Chondrocyte (in vitro differentiated cells): Measurements from ENCODE around the gene SUFU. TPM values are rescaled to one million over a fixed set of nuclear protein-coding genes. Genes with fewer than 3 reads are reported as not detected.
"Not testable (repeated sequence)": the region's sequence is repeated elsewhere in the genome, so short reads cannot be mapped to it uniquely, and the experiment has no call there.

Source experiments
- DNase-seq: peaks from one replicate; pipeline ENCODE4 v3.0.0; 2021; ENCODE audit warnings: mixed read lengths, low spot score
- H3K27ac Mint-ChIP-seq: one replicate; pipeline ENCODE4 v1.8.0; 2021; ENCODE audit warnings: mild to moderate bottlenecking, moderate library complexity, mixed read lengths; ENCODE audit not compliant: unreplicated experiment
- H3K27me3 Mint-ChIP-seq: 2 replicates; pipeline ENCODE4 v1.8.0; 2021; ENCODE audit warnings: low read depth, mixed read lengths
- H3K36me3 Mint-ChIP-seq: 2 replicates; pipeline ENCODE4 v1.8.0; 2021; ENCODE audit warnings: low read depth, mixed read lengths
- H3K4me1 Mint-ChIP-seq: 2 replicates; pipeline ENCODE4 v1.8.0; 2021; ENCODE audit warnings: low read depth, mild to moderate bottlenecking, mixed read lengths
- H3K4me3 Mint-ChIP-seq: one replicate; pipeline ENCODE4 v1.8.0; 2021; ENCODE audit warnings: mild to moderate bottlenecking, moderate library complexity, mixed read lengths; ENCODE audit not compliant: unreplicated experiment
- H3K9me3 Mint-ChIP-seq: 2 replicates; pipeline ENCODE4 v1.8.0; 2021; ENCODE audit warnings: low read depth, mixed read lengths
- total RNA-seq: library from RNA; stranded (reverse); gene quantifications from 3 replicates; pipeline ENCODE4 v1.2.1, GENCODE V29; 2021
- TF ChIP-seq, protein P1 (sequence below): fragments of 200-600 bp; sonication (generic); IDR thresholded peaks from 2 replicates; pipeline ENCODE4 v1.5.0; 2021; ENCODE audit warnings: antibody characterized with exemption, mild to moderate bottlenecking, moderate library complexity

SUFU gene
- total RNA-seq, 1 donor from 2014 or later: 15.5 TPM

DNA sequence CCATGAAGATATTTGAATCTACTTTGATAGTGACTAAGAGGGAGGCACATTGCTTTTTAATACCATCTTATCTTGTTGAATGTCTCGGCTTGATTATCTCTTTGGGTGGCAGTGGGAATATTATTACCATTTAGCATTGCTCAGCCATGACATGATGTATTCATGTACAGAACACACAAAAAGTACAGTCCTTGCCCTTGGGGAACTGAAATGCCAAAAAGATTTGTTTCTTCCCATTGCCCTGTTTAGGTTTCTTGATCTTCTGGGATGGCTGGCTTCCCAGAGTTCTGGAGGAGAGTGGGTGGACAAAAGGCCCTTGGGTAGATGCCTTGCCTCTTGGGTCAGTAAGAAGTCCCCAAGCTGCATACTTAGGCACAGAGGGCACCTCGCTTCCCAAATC lies 23.8 kb downstream of the SUFU start:
- Mint-ChIP-seq H3K4me3 (no peak overlapping the region), H3K36me3 (no peaks in the 10 kb centered on the region), H3K9me3 (no peaks in the 10 kb centered on the region), H3K4me1 (peaks cover 42% of the 10 kb centered on the region), H3K27me3 (no peaks in the 10 kb centered on the region), H3K27ac (peak overlapping the region; percentile 55)
- DNase-seq: no peak
- TF ChIP-seq, protein P1, sequence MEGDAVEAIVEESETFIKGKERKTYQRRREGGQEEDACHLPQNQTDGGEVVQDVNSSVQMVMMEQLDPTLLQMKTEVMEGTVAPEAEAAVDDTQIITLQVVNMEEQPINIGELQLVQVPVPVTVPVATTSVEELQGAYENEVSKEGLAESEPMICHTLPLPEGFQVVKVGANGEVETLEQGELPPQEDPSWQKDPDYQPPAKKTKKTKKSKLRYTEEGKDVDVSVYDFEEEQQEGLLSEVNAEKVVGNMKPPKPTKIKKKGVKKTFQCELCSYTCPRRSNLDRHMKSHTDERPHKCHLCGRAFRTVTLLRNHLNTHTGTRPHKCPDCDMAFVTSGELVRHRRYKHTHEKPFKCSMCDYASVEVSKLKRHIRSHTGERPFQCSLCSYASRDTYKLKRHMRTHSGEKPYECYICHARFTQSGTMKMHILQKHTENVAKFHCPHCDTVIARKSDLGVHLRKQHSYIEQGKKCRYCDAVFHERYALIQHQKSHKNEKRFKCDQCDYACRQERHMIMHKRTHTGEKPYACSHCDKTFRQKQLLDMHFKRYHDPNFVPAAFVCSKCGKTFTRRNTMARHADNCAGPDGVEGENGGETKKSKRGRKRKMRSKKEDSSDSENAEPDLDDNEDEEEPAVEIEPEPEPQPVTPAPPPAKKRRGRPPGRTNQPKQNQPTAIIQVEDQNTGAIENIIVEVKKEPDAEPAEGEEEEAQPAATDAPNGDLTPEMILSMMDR: no peak

DNA sequence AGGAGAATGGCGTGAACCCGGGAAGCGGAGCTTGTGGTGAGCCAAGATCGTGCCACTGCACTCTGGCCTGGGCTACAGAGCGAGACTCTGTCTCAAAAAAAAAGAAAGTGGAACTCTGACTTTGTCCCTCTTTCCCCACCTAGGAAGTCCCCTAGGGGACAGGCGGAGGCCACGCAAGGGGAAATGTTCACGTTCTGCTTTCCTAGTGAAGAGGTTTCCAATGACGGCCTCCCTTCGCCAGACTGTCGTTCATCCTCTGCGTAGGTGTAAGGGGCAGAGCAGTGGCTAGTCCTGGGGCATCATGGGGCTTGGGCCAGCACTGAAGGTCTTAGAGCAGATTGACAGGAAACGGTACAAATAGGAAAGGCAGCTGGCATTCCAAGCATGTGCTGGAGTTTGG lies 30.6 kb downstream of the SUFU start:
- no peak overlapping the region for H3K4me3 Mint-ChIP-seq
- peaks cover 6% of the 10 kb centered on the region for H3K4me1 Mint-ChIP-seq
- no peaks in the 10 kb centered on the region for H3K27me3 Mint-ChIP-seq
- no peak overlapping the region for H3K27ac Mint-ChIP-seq
- TF ChIP-seq, protein P1: no peak
- peak; percentile 66 for DNase-seq
- peaks cover 1% of the 10 kb centered on the region for H3K36me3 Mint-ChIP-seq
- no peaks in the 10 kb centered on the region for H3K9me3 Mint-ChIP-seq

DNA sequence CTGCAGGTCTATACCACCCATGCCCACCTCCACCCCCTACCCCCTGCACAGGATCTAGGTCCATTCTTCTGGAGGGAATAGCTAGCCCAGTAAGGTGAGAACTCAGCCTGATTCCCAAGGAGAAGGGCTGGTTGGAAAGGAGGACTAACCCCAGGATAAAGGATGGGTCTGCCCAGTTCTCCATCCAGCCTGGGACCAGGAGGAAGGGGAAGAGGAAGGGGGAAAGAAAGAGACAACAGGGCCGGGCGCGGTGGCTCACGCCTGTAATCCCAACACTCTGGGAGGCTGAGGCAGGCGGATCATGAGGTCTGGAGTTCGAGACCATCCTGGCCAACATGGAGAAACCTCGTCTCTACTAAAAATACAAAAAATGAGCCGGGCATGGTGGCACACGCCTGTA lies 31.2 kb downstream of the SUFU start:
- not testable (repeated sequence) for H3K4me1 Mint-ChIP-seq, H3K4me3 Mint-ChIP-seq, H3K36me3 Mint-ChIP-seq, H3K27me3 Mint-ChIP-seq, H3K9me3 Mint-ChIP-seq, H3K27ac Mint-ChIP-seq
- peak; percentile 59 for DNase-seq

DNA sequence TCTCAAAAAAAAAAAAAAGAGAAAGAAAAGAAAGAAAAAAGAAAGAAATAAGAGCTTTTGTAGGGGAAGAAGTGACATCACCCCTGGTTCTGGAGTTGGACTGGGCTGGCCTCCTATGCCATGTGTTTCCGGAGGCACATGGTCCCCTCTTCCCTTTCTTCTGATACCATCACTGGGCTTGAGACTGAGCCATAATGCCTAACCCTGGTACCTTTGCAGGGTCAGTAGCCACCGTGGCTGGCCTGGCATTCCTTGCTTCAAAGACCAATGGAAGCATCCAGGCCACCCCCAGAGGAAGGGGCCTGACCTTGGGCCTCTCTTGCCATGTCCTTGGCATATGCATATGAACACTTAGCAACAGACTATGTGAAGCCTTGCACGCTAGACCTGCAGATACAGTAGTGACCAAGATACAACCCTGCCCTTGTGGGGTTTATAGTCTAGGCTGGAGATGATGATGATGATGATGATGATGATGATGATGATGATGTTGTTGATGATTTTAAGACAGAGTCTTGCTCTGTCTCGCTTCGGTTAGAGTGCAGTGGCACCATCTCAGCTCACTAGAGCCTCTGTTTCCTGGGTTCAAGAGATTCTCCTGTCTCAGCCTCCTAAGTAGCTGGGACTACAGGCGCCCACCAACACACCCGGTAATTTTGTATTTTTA lies 31.8 kb downstream of the SUFU start:
- Mint-ChIP-seq H3K36me3 (peaks cover 1% of the 10 kb centered on the region), H3K27me3 (no peaks in the 10 kb centered on the region), H3K4me3 (no peak overlapping the region), H3K27ac (no peak overlapping the region), H3K4me1 (peaks cover 6% of the 10 kb centered on the region), H3K9me3 (no peaks in the 10 kb centered on the region)
- DNase-seq: peak; percentile 35
- TF ChIP-seq, protein P1: no peak

DNA sequence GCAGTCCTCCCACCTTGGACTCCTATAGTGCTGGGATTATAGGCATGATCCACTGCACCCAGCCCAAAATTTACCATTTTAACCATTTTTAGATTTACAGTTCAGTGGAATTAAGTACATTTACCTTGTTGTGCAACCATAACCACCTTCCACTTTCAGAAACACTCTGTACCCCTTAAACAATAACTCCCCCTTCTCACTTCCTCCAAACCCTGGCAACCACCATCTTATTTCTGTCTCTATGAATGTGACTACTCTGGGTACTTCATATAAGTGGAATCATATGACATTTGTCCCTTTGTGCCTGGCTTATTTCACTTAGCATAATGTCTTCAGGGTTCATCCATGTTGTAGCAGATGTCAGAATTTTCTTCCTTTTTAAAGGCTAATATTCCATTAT lies 33.6 kb downstream of the SUFU start:
- Mint-ChIP-seq H3K4me1 (peaks cover 6% of the 10 kb centered on the region), H3K27ac (no peak overlapping the region), H3K4me3 (no peak overlapping the region), H3K36me3 (peaks cover 1% of the 10 kb centered on the region), H3K9me3 (no peaks in the 10 kb centered on the region), H3K27me3 (no peaks in the 10 kb centered on the region)
- DNase-seq: no peak
- TF ChIP-seq, protein P1: no peak

DNA sequence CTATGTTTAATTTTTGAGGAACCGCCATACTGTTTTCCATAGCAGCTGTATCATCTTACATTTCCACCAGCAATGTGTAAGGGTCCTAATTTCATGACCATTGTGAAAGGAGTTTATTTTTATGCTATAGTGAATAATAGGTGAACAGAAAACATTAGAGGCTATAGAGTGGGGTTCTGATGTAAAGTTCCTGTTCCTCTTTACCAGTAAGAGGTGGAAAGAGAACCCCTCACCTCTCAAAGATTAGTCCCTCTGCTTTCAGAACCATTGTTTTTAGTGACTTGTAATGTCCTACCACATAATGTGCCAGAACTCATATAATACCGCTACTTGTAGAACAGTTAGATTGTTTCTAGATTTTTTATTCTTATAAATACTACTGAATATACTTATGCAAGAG lies 34.2 kb downstream of the SUFU start:
- Mint-ChIP-seq H3K36me3 (peaks cover 1% of the 10 kb centered on the region), H3K27ac (no peak overlapping the region), H3K9me3 (no peaks in the 10 kb centered on the region), H3K27me3 (no peaks in the 10 kb centered on the region), H3K4me1 (peaks cover 12% of the 10 kb centered on the region), H3K4me3 (no peak overlapping the region)
- DNase-seq: no peak
- TF ChIP-seq, protein P1: no peak
